HEK293T (cell line): ENCODE data around the gene PRKAG2.

Experiments
- ARNT ChIP-seq: fragments of 450-650 bp; IDR thresholded peaks from 2 replicates; pipeline ENCODE4 v1.6.1; 2017; ENCODE audit warnings: mild to moderate bottlenecking
- BHLHE40 ChIP-seq: fragments of 450-650 bp; IDR thresholded peaks from 2 replicates; pipeline ENCODE4 v1.6.1; 2016; ENCODE audit warnings: mild to moderate bottlenecking, moderate library complexity, borderline replicate concordance
- CTBP1 ChIP-seq: fragments of 450-650 bp; IDR thresholded peaks from 2 replicates; pipeline ENCODE4 v1.6.1; 2016; ENCODE audit warnings: borderline replicate concordance
- ELF4 ChIP-seq: fragments of 450-650 bp; IDR thresholded peaks from 2 replicates; pipeline ENCODE4 v1.6.1; 2017; ENCODE audit warnings: antibody characterized with exemption
- FOXA1 ChIP-seq: fragments of 450-650 bp; IDR thresholded peaks from 2 replicates; pipeline ENCODE4 v1.6.1; 2016; ENCODE audit warnings: mild to moderate bottlenecking
- FOXM1 ChIP-seq: fragments of 450-650 bp; IDR thresholded peaks from 2 replicates; pipeline ENCODE4 v1.6.1; 2017; ENCODE audit warnings: mild to moderate bottlenecking, borderline replicate concordance
- HDGF ChIP-seq: fragments of 450-650 bp; IDR thresholded peaks from 2 replicates; pipeline ENCODE4 v1.6.1; 2017; ENCODE audit warnings: antibody characterized with exemption, borderline replicate concordance
- L3MBTL2 ChIP-seq: fragments of 450-650 bp; conservative IDR thresholded peaks from 2 replicates; pipeline ENCODE4 v1.6.1; 2016; ENCODE audit warnings: mild to moderate bottlenecking
- LEF1 ChIP-seq: fragments of 450-650 bp; IDR thresholded peaks from 2 replicates; pipeline ENCODE4 v1.6.1; 2017; ENCODE audit warnings: mild to moderate bottlenecking, borderline replicate concordance
- NFRKB ChIP-seq: fragments of 450-650 bp; IDR thresholded peaks from 2 replicates; pipeline ENCODE4 v1.6.1; 2016; ENCODE audit warnings: mild to moderate bottlenecking, moderate library complexity
- SP1 ChIP-seq: fragments of 450-650 bp; IDR thresholded peaks from 2 replicates; pipeline ENCODE4 v1.6.1; 2017
- SUZ12 ChIP-seq: fragments of 450-650 bp; IDR thresholded peaks from 2 replicates; pipeline ENCODE4 v1.6.1; 2016; ENCODE audit warnings: mild to moderate bottlenecking
- TARDBP ChIP-seq: fragments of 450-650 bp; IDR thresholded peaks from 2 replicates; pipeline ENCODE4 v1.6.1; 2016
- ZNF384 ChIP-seq: fragments of 450-650 bp; IDR thresholded peaks from 2 replicates; pipeline ENCODE4 v1.6.1; 2016

GRCh38 chr7:151823566-151824372 is 53.1 kb downstream of the PRKAG2 start:
- TF ChIP-seq BHLHE40 (no peak), CTBP1 (no peak), TARDBP (no peak), NFRKB (no peak), SP1 (no peak), ARNT (no peak), SUZ12 (no peak), FOXA1 (no peak), FOXM1 (no peak), ZNF384 (no peak), HDGF (no peak), ELF4 (no peak), L3MBTL2 (no peak), LEF1 (no peak)
